ENCODE measurements around the gene CEP57. TPM values are rescaled to one million over a fixed set of nuclear protein-coding genes. Genes with fewer than 3 reads are reported as not detected.
"Not testable (repeated sequence)": the region's sequence is repeated elsewhere in the genome, so short reads cannot be mapped to it uniquely, and the experiment has no call there.

The CEP57 gene
- total and polyA plus RNA-seq, 2 donors: 42.8 to 87.6 TPM

DNA sequence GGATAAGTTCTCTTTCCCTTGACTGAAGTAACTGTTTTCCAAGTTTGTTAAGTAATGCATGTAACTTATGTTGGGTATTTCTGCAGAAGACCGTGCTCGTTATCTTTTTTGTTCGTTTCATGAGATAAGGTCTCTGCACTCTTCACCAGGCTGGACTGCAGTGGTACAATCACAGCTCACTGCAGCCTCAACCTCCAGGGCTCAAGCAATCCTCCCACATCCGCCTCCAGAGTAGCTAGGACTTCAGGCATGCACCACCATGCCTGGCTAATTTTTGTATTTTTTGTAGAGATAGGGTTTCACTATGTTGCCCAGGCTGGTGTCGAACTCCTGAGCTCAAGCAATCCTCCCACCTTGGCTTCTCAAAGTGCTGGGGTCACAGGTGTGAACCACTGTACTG is 64.1 kb downstream of the CEP57 start:
- peaks cover 0 to 18% of the 10 kb centered on the region in 2 donors for H3K36me3 ChIP-seq (ENCODE audit: control insufficient read depth in 2 of 2, insufficient read depth in 2 of 2, low read length in 1 of 2)
- not testable (repeated sequence) for H3K27me3 ChIP-seq (ENCODE audit: control insufficient read depth in 2 of 2, insufficient read depth in 1 of 2, low read length in 1 of 2)

DNA sequence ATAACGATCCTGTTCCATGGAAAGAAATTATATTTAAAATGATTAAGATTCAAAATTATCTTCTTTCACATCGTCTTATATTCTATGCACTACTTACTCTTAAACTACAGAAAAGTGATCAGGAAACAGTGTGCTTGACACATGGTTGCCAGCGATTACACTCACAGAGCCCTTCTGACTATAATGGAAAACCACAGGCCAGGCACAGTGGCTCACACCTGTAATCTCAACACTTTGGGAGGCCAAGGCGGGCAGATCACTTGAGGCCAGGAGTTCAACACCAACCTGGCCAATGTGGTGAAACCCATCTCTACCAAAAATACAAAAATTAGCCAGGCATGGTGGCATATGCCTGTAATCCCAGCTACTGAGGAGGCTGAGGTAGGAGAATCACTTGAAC is 69.7 kb downstream of the CEP57 start:
- WGBS: 98% methylated on average over 4 of the region's 4 CpGs
- H3K4me3 ChIP-seq (ENCODE audit: low read length in 2 of 2); DNase-seq (ENCODE audit: low read depth in 6 of 9, low spot score in 9 of 9); H3K9me3 ChIP-seq (ENCODE audit: control insufficient read depth in 2 of 2, insufficient read depth in 1 of 2, low read length in 1 of 2); H3K4me1 ChIP-seq (ENCODE audit: control insufficient read depth in 2 of 2, insufficient read depth in 2 of 2, low read length in 2 of 2); H3K27ac ChIP-seq (ENCODE audit: low read depth in 1 of 2, low read length in 1 of 2); H3K27me3 ChIP-seq (ENCODE audit: control insufficient read depth in 2 of 2, insufficient read depth in 1 of 2, low read length in 1 of 2): not testable (repeated sequence)
- peaks cover 0 to 13% of the 10 kb centered on the region in 2 donors for H3K36me3 ChIP-seq (ENCODE audit: control insufficient read depth in 2 of 2, insufficient read depth in 2 of 2, low read length in 1 of 2)

More for the DNA sequence above, 64.1 kb downstream of the CEP57 start:
- H3K4me3 ChIP-seq (ENCODE audit: low read length in 2 of 2); H3K9me3 ChIP-seq (ENCODE audit: control insufficient read depth in 2 of 2, insufficient read depth in 1 of 2, low read length in 1 of 2); H3K27ac ChIP-seq (ENCODE audit: low read depth in 1 of 2, low read length in 1 of 2); DNase-seq (ENCODE audit: low read depth in 6 of 9, low spot score in 9 of 9); H3K4me1 ChIP-seq (ENCODE audit: control insufficient read depth in 2 of 2, insufficient read depth in 2 of 2, low read length in 2 of 2): not testable (repeated sequence)
- 98% methylated on average over 5 of the region's 5 CpGs for WGBS

DNA sequence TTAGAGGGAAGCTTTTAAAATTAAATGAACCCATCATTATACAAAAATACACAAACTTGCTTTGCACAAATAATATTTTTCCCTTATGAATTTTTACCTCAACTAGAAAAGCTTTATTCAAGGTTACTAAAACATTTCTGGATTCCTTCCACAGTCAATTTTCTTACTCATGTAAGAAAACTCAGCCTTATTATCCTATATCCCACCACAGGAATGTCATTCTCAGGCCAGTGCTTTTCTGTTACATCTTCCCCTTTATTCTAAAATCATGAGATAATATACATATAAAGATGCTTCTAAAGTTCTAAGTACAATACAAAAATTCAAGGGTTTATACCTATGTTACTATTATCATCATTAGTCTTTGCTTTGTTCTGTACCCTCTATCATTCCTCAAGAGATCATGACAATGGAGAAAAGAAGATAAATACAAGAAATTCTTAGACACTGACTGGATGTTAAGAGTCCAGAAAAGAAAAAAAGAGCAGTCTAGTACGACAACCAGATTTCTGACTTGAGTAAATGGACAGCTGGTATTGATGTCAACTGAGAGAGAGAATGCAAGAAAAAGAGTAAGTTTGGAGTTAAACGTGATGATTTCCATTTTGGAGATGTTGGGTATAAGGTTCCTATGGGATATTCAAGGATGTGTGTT is 73.3 kb downstream of the CEP57 start:
- WGBS: 97% methylated on average over 2 of the region's 2 CpGs
- H3K4me1 ChIP-seq (ENCODE audit: control insufficient read depth in 2 of 2, insufficient read depth in 2 of 2, low read length in 2 of 2): no peaks in the 10 kb centered on the region
- no peak overlapping the region for H3K27ac ChIP-seq (ENCODE audit: low read depth in 1 of 2, low read length in 1 of 2)
- no peak for DNase-seq (ENCODE audit: low read depth in 6 of 9, low spot score in 9 of 9)
- H3K36me3 ChIP-seq (ENCODE audit: control insufficient read depth in 2 of 2, insufficient read depth in 2 of 2, low read length in 1 of 2): peaks cover 4 to 5% of the 10 kb centered on the region in 2 donors
- H3K9me3 ChIP-seq (ENCODE audit: control insufficient read depth in 2 of 2, insufficient read depth in 1 of 2, low read length in 1 of 2): no peaks in the 10 kb centered on the region
- H3K27me3 ChIP-seq (ENCODE audit: control insufficient read depth in 2 of 2, insufficient read depth in 1 of 2, low read length in 1 of 2): no peaks in the 10 kb centered on the region
- H3K4me3 ChIP-seq (ENCODE audit: low read length in 2 of 2): no peak overlapping the region

DNA sequence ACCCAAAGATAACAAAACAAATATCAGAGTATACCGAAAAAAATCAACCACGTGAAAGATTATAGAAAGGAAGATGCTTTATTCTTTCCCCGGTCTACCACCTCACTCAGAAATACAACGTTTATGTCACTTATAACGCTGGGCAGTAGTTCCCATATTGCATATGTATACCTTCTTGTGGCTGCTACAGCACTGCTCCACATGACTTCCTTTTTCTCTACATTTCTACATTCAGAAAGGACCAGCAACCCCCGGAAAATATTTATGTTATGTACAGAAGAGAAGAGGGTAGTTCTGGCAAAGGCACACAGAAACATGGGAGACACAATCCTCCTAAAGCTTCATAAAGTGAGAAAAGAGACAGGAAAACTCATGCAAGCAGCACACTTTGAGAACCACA is 76.8 kb downstream of the CEP57 start:
- peaks cover 4 to 5% of the 10 kb centered on the region in 2 donors for H3K36me3 ChIP-seq (ENCODE audit: control insufficient read depth in 2 of 2, insufficient read depth in 2 of 2, low read length in 1 of 2)
- H3K27ac ChIP-seq (ENCODE audit: low read depth in 1 of 2, low read length in 1 of 2): no peak overlapping the region
- no peak for DNase-seq (ENCODE audit: low read depth in 6 of 9, low spot score in 9 of 9)
- H3K4me3 ChIP-seq (ENCODE audit: low read length in 2 of 2): no peak overlapping the region
- 52% methylated on average over 6 of the region's 6 CpGs for WGBS
- H3K4me1 ChIP-seq (ENCODE audit: control insufficient read depth in 2 of 2, insufficient read depth in 2 of 2, low read length in 2 of 2): no peaks in the 10 kb centered on the region
- no peaks in the 10 kb centered on the region for H3K9me3 ChIP-seq (ENCODE audit: control insufficient read depth in 2 of 2, insufficient read depth in 1 of 2, low read length in 1 of 2)
- no peaks in the 10 kb centered on the region for H3K27me3 ChIP-seq (ENCODE audit: control insufficient read depth in 2 of 2, insufficient read depth in 1 of 2, low read length in 1 of 2)

DNA sequence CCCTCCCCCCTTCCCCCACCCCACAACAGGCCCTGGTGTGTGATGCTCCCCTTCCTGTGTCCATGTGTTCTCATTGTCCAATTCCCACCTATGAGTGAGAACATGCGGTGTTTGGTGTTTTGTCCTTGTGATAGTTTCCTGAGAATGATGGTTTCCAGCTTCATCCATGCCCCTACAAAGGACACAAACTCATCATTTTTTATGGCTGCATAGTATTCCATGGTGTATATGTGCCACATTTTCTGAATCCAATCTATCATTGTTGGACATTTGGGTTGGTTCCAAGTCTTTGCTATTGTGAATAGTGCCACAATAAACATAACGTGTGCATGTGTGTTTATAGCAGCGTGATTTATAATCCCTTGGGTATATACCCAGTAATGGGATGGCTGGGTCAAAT is 80.6 kb downstream of the CEP57 start:
- H3K4me3 ChIP-seq (ENCODE audit: low read length in 2 of 2); H3K27ac ChIP-seq (ENCODE audit: low read depth in 1 of 2, low read length in 1 of 2); H3K36me3 ChIP-seq (ENCODE audit: control insufficient read depth in 2 of 2, insufficient read depth in 2 of 2, low read length in 1 of 2); DNase-seq (ENCODE audit: low read depth in 6 of 9, low spot score in 9 of 9); H3K27me3 ChIP-seq (ENCODE audit: control insufficient read depth in 2 of 2, insufficient read depth in 1 of 2, low read length in 1 of 2); H3K4me1 ChIP-seq (ENCODE audit: control insufficient read depth in 2 of 2, insufficient read depth in 2 of 2, low read length in 2 of 2); H3K9me3 ChIP-seq (ENCODE audit: control insufficient read depth in 2 of 2, insufficient read depth in 1 of 2, low read length in 1 of 2): not testable (repeated sequence)
- 99% methylated on average over 3 of the region's 3 CpGs for WGBS

DNA sequence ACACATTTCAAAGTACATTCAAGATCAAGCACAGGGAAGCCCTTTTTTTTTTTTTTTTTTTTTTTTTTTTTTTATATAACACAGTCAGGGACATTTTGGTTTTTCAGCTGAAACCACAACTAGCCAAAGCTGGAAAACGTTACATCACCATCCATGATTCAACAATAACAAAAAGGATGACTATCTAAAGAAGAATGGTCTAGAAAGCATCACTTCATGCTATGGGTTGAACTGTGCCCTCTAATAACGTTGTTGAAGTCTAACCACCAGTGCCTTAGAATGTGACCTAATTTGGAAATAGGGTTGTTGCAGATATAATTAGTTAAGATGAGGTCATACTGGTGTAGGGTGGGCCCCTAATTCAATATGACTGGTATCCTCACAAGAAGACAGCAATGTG is 87.0 kb downstream of the CEP57 start:
- 93% methylated on average over 2 of the region's 2 CpGs for WGBS

More for the DNA sequence above, 87.0 kb downstream of the CEP57 start:
- H3K4me3 ChIP-seq (ENCODE audit: low read length in 2 of 2): no peak overlapping the region
- H3K36me3 ChIP-seq (ENCODE audit: control insufficient read depth in 2 of 2, insufficient read depth in 2 of 2, low read length in 1 of 2): peaks cover 0 to 8% of the 10 kb centered on the region in 2 donors
- no peak overlapping the region for H3K27ac ChIP-seq (ENCODE audit: low read depth in 1 of 2, low read length in 1 of 2)
- DNase-seq (ENCODE audit: low read depth in 6 of 9, low spot score in 9 of 9): no peak
- no peaks in the 10 kb centered on the region for H3K4me1 ChIP-seq (ENCODE audit: control insufficient read depth in 2 of 2, insufficient read depth in 2 of 2, low read length in 2 of 2)
- peaks cover 0 to 4% of the 10 kb centered on the region in 2 donors for H3K9me3 ChIP-seq (ENCODE audit: control insufficient read depth in 2 of 2, insufficient read depth in 1 of 2, low read length in 1 of 2)
- H3K27me3 ChIP-seq (ENCODE audit: control insufficient read depth in 2 of 2, insufficient read depth in 1 of 2, low read length in 1 of 2): no peaks in the 10 kb centered on the region

Other genes starting within 250 kb of the CEP57 start
- gene FAM76B, start 716 bp upstream of the CEP57 start, total RNA-seq: 47.6 TPM
- 27.5 TPM for gene FAM76B, start 716 bp upstream of the CEP57 start, polyA plus RNA-seq
- gene MTMR2, start 133.6 kb downstream of the CEP57 start, total RNA-seq: 11.4 TPM
- 13.8 TPM for gene MTMR2, start 133.6 kb downstream of the CEP57 start, polyA plus RNA-seq